RPMI7951 (cell line): ENCODE data around the gene DNAJC17. TPM values are rescaled to one million over a fixed set of nuclear protein-coding genes. Genes with fewer than 3 reads are reported as not detected.

Source experiments
- DNase-seq: peaks from one replicate; pipeline ENCODE4 v3.0.0-alpha.2; 2012; ENCODE audit warnings: low read depth
- total RNA-seq: library from RNA; depleted of rRNA; stranded (reverse); fragments of >200 nt; shearing (Covaris generic); gene quantifications from 2 replicates; pipeline ENCODE4 v1.2.3, GENCODE V29; 2014; rRNA removed

The DNAJC17 gene
- total RNA-seq, 1 experiment from 2014 or later = 36.9 TPM

- no peak for DNase-seq
Measured at GRCh38 chr15:40743485-40743901, 63.8 kb downstream of the DNAJC17 start.

GRCh38 chr15:40739854-40740253 is 67.4 kb downstream of the DNAJC17 start:
- no peak for DNase-seq

- DNase-seq = no peak
Measured at GRCh38 chr15:40739047-40739446, 68.2 kb downstream of the DNAJC17 start.

- no peak for DNase-seq
Measured at GRCh38 chr15:40737048-40737447, 70.2 kb downstream of the DNAJC17 start.

GRCh38 chr15:40736575-40736974 is 70.7 kb downstream of the DNAJC17 start:
- no peak for DNase-seq

- DNase-seq = no peak
Measured at GRCh38 chr15:40731034-40731433, 76.2 kb downstream of the DNAJC17 start.

GRCh38 chr15:40723919-40724318 is 83.4 kb downstream of the DNAJC17 start:
- no peak for DNase-seq

GRCh38 chr15:40722934-40723333 is 84.3 kb downstream of the DNAJC17 start:
- DNase-seq = no peak

- no peak for DNase-seq
Measured at GRCh38 chr15:40722354-40722753, 84.9 kb downstream of the DNAJC17 start.

GRCh38 chr15:40721701-40722100 is 85.6 kb downstream of the DNAJC17 start:
- DNase-seq = no peak

- DNase-seq = no peak
Measured at GRCh38 chr15:40716165-40716564, 91.1 kb downstream of the DNAJC17 start.

Other genes with a start within 250 kb of the DNAJC17 start
- gene CCDC32, start 242.4 kb downstream of the DNAJC17 start, total RNA-seq = 24.8 and 53.7 TPM in 2 replicates
- 12.2 and 13.2 TPM in 2 replicates for gene RPUSD2, start 238.2 kb downstream of the DNAJC17 start, total RNA-seq
- 69.5 and 90.1 TPM in 2 replicates for gene KNL1, start 213.2 kb downstream of the DNAJC17 start, total RNA-seq
- gene RAD51, start 112.3 kb downstream of the DNAJC17 start, total RNA-seq = 13.8 and 15.7 TPM in 2 replicates
- gene RMDN3, start 52.2 kb downstream of the DNAJC17 start, total RNA-seq = 13.6 and 17.0 TPM in 2 replicates
- 4.6 and 6.1 TPM in 2 replicates for gene GCHFR, start 43.4 kb downstream of the DNAJC17 start, total RNA-seq
- not detected in 2 replicates for gene C15orf62, start 37.5 kb downstream of the DNAJC17 start, total RNA-seq
- gene ZFYVE19, start 384 bp downstream of the DNAJC17 start, total RNA-seq = 38.3 and 54.4 TPM in 2 replicates
- gene PPP1R14D, start 21.2 kb upstream of the DNAJC17 start, total RNA-seq = not detected in 2 replicates
- gene SPINT1, start 36.6 kb upstream of the DNAJC17 start, total RNA-seq = not detected in 2 replicates
- gene RHOV, start 66.8 kb upstream of the DNAJC17 start, total RNA-seq = 0.12 and 0.20 TPM in 2 replicates
- gene VPS18, start 87.0 kb upstream of the DNAJC17 start, total RNA-seq = 14.9 and 18.4 TPM in 2 replicates
- 2.5 and 2.6 TPM in 2 replicates for gene DLL4, start 121.9 kb upstream of the DNAJC17 start, total RNA-seq
- 6.8 and 9.5 TPM in 2 replicates for gene CHAC1, start 146.0 kb upstream of the DNAJC17 start, total RNA-seq